ENCODE data around the gene TPBGL. TPM values are rescaled to one million over a fixed set of nuclear protein-coding genes. Genes with fewer than 3 reads are reported as not detected.

Gene TPBGL
- total RNA-seq, 1 donor from 2014 or later = not detected

DNA sequence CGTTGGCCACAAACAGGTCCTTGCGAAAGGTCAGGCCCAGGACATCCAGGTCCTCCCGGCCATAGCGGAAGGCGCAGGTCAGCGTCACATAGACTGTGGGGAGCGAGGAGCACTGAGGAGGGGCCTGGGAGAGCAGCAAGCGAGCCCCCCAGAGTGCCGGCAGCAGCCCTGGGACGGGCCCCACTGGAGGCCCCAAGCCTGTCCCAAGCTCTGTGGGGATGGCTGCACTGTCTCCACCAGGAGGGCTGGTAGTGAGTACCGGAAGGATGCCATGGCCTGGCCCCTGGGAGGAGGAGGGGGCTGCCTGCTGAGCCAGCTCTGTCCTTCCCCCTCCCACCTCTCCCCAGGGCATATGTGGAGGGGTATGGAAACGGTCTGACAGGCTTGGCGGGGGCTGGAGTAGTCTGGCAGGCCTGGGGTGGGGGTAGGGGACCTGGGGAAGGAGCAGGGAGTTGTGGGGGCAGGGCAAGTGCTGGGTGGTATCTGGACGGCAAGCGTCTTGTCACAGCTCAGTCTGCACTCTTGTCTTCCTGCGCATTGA, 42.9 kb downstream of the TPBGL start:
- Histone ChIP-seq H3K4me3 (ENCODE audit: low read length in 3 of 3) (no peak overlapping the region), H3K36me3 (ENCODE audit: control insufficient read depth in 3 of 3, insufficient read depth in 3 of 3, low read length in 3 of 3) (peaks cover 0 to 31% (median 14%) of the 10 kb centered on the region in 3 donors), H3K4me1 (ENCODE audit: control insufficient read depth in 3 of 3, insufficient read depth in 3 of 3, low read length in 3 of 3) (peaks cover 3 to 10% (median 5%) of the 10 kb centered on the region in 3 donors), H3K9me3 (ENCODE audit: control insufficient read depth in 3 of 3, low read length in 3 of 3) (no peaks in the 10 kb centered on the region), H3K27me3 (ENCODE audit: control insufficient read depth in 3 of 3, insufficient read depth in 3 of 3, low read length in 3 of 3) (no peaks in the 10 kb centered on the region), H3K27ac (ENCODE audit: low read depth, low read length) (no peak overlapping the region), H3K9ac (ENCODE audit: low read depth in 1 of 3, low read length in 3 of 3) (no peak overlapping the region)

DNA sequence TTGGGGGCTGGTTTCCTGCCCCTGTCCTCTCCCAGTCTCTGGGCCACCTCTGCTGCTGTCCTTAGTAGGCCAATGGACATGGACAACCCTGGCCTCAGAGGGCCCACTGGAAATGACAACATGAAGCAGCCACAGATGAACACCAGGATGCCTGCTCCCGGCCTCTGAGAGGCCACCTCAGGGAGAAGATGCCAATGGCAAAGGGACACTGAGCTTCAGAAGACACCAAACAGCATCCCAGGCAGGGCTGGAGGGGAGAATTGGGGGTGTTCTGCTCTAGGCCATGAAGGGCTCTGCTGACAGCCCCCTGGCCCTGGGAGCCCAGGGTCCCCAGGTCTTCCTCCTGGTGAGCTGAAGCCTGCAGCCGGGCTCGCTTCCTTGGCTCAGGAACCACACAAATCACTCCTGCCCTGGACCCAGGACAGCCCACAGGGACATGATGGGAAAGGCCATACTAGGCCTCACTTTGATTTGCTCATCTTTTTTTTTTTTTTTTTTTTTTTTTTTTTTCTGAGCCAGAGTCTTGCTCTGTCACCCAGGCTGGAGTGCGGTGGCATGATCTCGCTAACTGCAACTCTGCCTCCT, 45.3 kb downstream of the TPBGL start:
- no peak overlapping the region for H3K9ac ChIP-seq (ENCODE audit: low read depth in 1 of 3, low read length in 3 of 3)
- no peaks in the 10 kb centered on the region for H3K9me3 ChIP-seq (ENCODE audit: control insufficient read depth in 3 of 3, low read length in 3 of 3)
- no peaks in the 10 kb centered on the region for H3K27me3 ChIP-seq (ENCODE audit: control insufficient read depth in 3 of 3, insufficient read depth in 3 of 3, low read length in 3 of 3)
- no peak overlapping the region for H3K27ac ChIP-seq (ENCODE audit: low read depth, low read length)
- no peak overlapping the region for H3K4me3 ChIP-seq (ENCODE audit: low read length in 3 of 3)
- peaks cover 0 to 3% (median 2%) of the 10 kb centered on the region in 3 donors for H3K4me1 ChIP-seq (ENCODE audit: control insufficient read depth in 3 of 3, insufficient read depth in 3 of 3, low read length in 3 of 3)
- peaks cover 0 to 31% (median 11%) of the 10 kb centered on the region in 3 donors for H3K36me3 ChIP-seq (ENCODE audit: control insufficient read depth in 3 of 3, insufficient read depth in 3 of 3, low read length in 3 of 3)

DNA sequence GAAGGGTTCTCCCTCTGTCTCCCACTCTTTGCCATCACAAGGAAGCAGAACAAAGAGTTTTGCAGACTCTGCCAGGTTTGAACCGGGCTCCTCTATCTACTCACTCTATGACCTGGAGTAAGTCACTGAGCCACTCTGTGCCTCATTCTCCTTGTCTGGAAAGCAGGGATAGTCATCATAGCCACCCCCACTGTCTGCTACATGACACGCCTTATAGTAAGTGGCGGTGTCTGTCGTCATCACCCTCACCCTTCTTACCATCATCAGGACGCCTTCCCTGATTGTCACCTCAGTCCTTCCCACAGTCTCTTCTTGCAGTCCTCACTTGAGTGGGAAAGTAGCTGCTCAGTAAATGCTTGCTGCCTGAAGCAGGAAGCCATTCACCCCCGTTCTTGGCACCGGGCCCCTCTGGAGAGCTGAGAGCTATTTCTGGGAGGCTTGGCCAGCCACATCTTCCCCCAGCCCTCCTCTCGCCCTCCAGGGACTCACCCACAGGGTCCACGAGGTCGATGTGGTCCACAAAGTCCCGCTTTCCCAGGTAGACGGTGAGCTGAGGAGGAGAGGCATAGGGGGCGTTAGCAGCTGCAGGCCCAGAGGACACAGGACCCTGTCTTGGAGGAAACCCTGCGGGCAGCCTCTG, 46.4 kb downstream of the TPBGL start:
- Histone ChIP-seq H3K27ac (ENCODE audit: low read depth, low read length) (no peak overlapping the region), H3K4me3 (ENCODE audit: low read length in 3 of 3) (no peak overlapping the region), H3K27me3 (ENCODE audit: control insufficient read depth in 3 of 3, insufficient read depth in 3 of 3, low read length in 3 of 3) (no peaks in the 10 kb centered on the region), H3K9ac (ENCODE audit: low read depth in 1 of 3, low read length in 3 of 3) (no peak overlapping the region), H3K4me1 (ENCODE audit: control insufficient read depth in 3 of 3, insufficient read depth in 3 of 3, low read length in 3 of 3) (peaks cover 0 to 3% (median 0%) of the 10 kb centered on the region in 3 donors), H3K9me3 (ENCODE audit: control insufficient read depth in 3 of 3, low read length in 3 of 3) (no peaks in the 10 kb centered on the region), H3K36me3 (ENCODE audit: control insufficient read depth in 3 of 3, insufficient read depth in 3 of 3, low read length in 3 of 3) (peaks cover 0 to 26% (median 8%) of the 10 kb centered on the region in 3 donors)

DNA sequence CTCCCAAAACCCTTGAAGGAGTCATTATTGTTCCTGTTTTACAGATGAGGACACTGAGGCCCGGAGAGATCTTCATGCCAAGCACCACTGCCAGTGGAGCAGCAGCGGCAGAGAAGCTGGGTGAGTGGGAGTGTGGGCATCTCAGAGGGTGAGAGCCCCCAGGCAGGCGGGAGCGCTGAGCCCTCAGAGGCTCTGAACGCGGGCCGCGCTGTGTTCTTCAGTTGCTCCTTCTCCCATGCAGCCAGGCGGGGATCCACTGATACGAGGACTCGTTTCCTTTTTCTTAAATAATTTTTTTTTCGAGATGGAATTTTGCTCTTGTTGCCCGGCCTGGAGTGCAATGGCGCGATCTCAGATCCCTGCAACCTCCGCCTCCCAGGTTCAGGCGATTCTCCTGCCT, 47.0 kb downstream of the TPBGL start:
- H3K27ac ChIP-seq (ENCODE audit: low read depth, low read length) = no peak overlapping the region
- H3K36me3 ChIP-seq (ENCODE audit: control insufficient read depth in 3 of 3, insufficient read depth in 3 of 3, low read length in 3 of 3) = peaks cover 0 to 26% (median 8%) of the 10 kb centered on the region in 3 donors
- no peaks in the 10 kb centered on the region for H3K9me3 ChIP-seq (ENCODE audit: control insufficient read depth in 3 of 3, low read length in 3 of 3)
- H3K9ac ChIP-seq (ENCODE audit: low read depth in 1 of 3, low read length in 3 of 3) = no peak overlapping the region
- H3K27me3 ChIP-seq (ENCODE audit: control insufficient read depth in 3 of 3, insufficient read depth in 3 of 3, low read length in 3 of 3) = no peaks in the 10 kb centered on the region
- no peak overlapping the region for H3K4me3 ChIP-seq (ENCODE audit: low read length in 3 of 3)
- H3K4me1 ChIP-seq (ENCODE audit: control insufficient read depth in 3 of 3, insufficient read depth in 3 of 3, low read length in 3 of 3) = peaks cover 0 to 3% (median 0%) of the 10 kb centered on the region in 3 donors

DNA sequence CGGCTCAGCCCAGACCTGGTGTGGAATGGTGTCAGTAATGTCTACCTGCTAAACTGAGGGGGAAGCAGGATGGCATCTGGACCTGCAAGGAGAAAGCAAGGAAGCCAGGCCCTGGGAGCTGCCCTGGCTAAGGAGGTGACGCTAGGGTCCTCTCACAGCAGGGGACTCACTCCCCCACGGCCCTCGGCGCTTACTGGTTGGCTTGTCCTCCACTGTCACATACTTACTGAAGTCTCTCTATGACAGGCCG, 48.9 kb downstream of the TPBGL start:
- Histone ChIP-seq H3K9me3 (ENCODE audit: control insufficient read depth in 3 of 3, low read length in 3 of 3) (no peaks in the 10 kb centered on the region), H3K27me3 (ENCODE audit: control insufficient read depth in 3 of 3, insufficient read depth in 3 of 3, low read length in 3 of 3) (no peaks in the 10 kb centered on the region), H3K27ac (ENCODE audit: low read depth, low read length) (no peak overlapping the region), H3K4me1 (ENCODE audit: control insufficient read depth in 3 of 3, insufficient read depth in 3 of 3, low read length in 3 of 3) (peaks cover 3 to 7% (median 4%) of the 10 kb centered on the region in 3 donors), H3K36me3 (ENCODE audit: control insufficient read depth in 3 of 3, insufficient read depth in 3 of 3, low read length in 3 of 3) (peaks cover 0 to 26% (median 4%) of the 10 kb centered on the region in 3 donors), H3K9ac (ENCODE audit: low read depth in 1 of 3, low read length in 3 of 3) (no peak overlapping the region), H3K4me3 (ENCODE audit: low read length in 3 of 3) (no peak overlapping the region)

DNA sequence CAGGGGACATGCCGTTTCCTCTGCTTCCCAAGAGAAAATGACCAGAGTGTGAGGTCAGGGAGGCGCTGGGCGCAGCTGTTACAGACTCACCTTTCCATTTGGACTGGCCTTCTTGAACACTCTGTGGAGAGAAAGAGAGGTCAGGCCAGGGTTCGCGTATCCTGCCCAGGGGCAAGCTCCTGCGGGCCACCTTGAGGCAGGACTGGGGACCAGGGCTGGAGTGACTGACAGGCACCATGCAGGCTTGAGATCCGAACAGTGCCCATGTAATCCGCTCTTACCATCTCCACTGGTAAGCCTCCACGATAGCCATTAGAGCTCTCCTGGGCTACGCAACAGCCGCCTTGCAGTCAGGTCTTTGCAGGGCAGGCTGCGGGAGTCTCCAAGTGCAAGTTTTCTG, 49.3 kb downstream of the TPBGL start:
- peaks cover 3 to 7% (median 4%) of the 10 kb centered on the region in 3 donors for H3K4me1 ChIP-seq (ENCODE audit: control insufficient read depth in 3 of 3, insufficient read depth in 3 of 3, low read length in 3 of 3)
- H3K27me3 ChIP-seq (ENCODE audit: control insufficient read depth in 3 of 3, insufficient read depth in 3 of 3, low read length in 3 of 3) = no peaks in the 10 kb centered on the region
- H3K36me3 ChIP-seq (ENCODE audit: control insufficient read depth in 3 of 3, insufficient read depth in 3 of 3, low read length in 3 of 3) = peaks cover 0 to 25% (median 4%) of the 10 kb centered on the region in 3 donors
- no peak overlapping the region for H3K4me3 ChIP-seq (ENCODE audit: low read length in 3 of 3)
- H3K27ac ChIP-seq (ENCODE audit: low read depth, low read length) = no peak overlapping the region
- no peaks in the 10 kb centered on the region for H3K9me3 ChIP-seq (ENCODE audit: control insufficient read depth in 3 of 3, low read length in 3 of 3)
- peak overlapping the region in 1 of 3 donors; percentile 16 for H3K9ac ChIP-seq (ENCODE audit: low read depth in 1 of 3, low read length in 3 of 3)

DNA sequence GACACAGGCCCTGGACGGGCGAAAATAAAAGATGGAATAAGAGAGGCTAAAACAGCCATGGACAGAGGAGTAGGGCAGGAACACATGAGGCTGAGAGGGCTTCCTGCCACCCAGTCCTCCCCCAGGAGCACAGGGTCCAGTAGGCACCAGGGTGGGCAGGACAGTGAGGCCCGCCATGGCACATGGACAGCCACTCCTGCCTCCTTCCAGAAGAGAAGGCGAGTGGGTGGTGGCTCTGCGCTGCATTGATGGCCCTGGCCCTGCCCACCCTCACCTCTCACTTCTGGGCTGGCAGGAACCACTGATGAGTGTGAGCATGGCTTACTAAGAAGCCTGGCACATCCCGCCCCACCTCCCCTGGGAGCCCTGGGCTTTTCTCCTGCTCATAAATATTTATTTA, 51.2 kb downstream of the TPBGL start:
- Histone ChIP-seq H3K4me3 (ENCODE audit: low read length in 3 of 3) (no peak overlapping the region), H3K36me3 (ENCODE audit: control insufficient read depth in 3 of 3, insufficient read depth in 3 of 3, low read length in 3 of 3) (peaks cover 0 to 11% (median 2%) of the 10 kb centered on the region in 3 donors), H3K9ac (ENCODE audit: low read depth in 1 of 3, low read length in 3 of 3) (no peak overlapping the region), H3K9me3 (ENCODE audit: control insufficient read depth in 3 of 3, low read length in 3 of 3) (no peaks in the 10 kb centered on the region), H3K27me3 (ENCODE audit: control insufficient read depth in 3 of 3, insufficient read depth in 3 of 3, low read length in 3 of 3) (no peaks in the 10 kb centered on the region), H3K4me1 (ENCODE audit: control insufficient read depth in 3 of 3, insufficient read depth in 3 of 3, low read length in 3 of 3) (peaks cover 3 to 7% (median 4%) of the 10 kb centered on the region in 3 donors), H3K27ac (ENCODE audit: low read depth, low read length) (no peak overlapping the region)

DNA sequence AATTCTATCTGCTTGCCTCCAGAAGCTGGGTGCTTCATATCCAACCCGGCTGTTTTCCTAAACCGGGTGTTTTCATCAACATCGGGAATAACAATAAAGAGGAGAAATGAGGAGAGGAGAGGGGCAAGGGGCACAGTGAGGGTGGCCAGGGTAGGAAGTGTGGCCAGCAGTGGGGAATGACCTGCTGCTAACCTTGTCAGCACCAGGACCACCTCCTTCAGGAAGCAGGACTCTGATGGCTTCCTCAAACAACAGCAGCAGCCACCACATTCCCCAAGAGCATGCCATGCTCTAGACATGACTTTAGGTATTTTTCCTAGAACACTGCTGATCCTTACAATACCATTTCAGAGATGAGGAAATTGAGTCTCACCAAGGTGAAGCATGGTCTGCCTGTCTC, 52.4 kb downstream of the TPBGL start:
- H3K4me3 ChIP-seq (ENCODE audit: low read length in 3 of 3) = no peak overlapping the region
- no peak overlapping the region for H3K27ac ChIP-seq (ENCODE audit: low read depth, low read length)
- no peaks in the 10 kb centered on the region for H3K27me3 ChIP-seq (ENCODE audit: control insufficient read depth in 3 of 3, insufficient read depth in 3 of 3, low read length in 3 of 3)
- H3K4me1 ChIP-seq (ENCODE audit: control insufficient read depth in 3 of 3, insufficient read depth in 3 of 3, low read length in 3 of 3) = peaks cover 3 to 6% (median 4%) of the 10 kb centered on the region in 3 donors
- no peak overlapping the region for H3K9ac ChIP-seq (ENCODE audit: low read depth in 1 of 3, low read length in 3 of 3)
- H3K36me3 ChIP-seq (ENCODE audit: control insufficient read depth in 3 of 3, insufficient read depth in 3 of 3, low read length in 3 of 3) = peaks cover 0 to 9% (median 0%) of the 10 kb centered on the region in 3 donors
- H3K9me3 ChIP-seq (ENCODE audit: control insufficient read depth in 3 of 3, low read length in 3 of 3) = no peaks in the 10 kb centered on the region

Other genes starting within 250 kb of the TPBGL start
- not detected for gene OR2AT4, start 143.9 kb upstream of the TPBGL start, total RNA-seq
- gene SLCO2B1, start 89.7 kb upstream of the TPBGL start, total RNA-seq = 9.4 TPM
- gene ARRB1, start 110.9 kb downstream of the TPBGL start, total RNA-seq = 30.3 TPM
- 2,115 TPM for gene RPS3, start 158.7 kb downstream of the TPBGL start, total RNA-seq
- gene KLHL35, start 192.4 kb downstream of the TPBGL start, total RNA-seq = 4.7 TPM